Gastrocnemius medialis (tissue), 4 donors: Measurements from ENCODE around the gene RNF175. TPM values are rescaled to one million over a fixed set of nuclear protein-coding genes. Genes with fewer than 3 reads are reported as not detected.

Source experiments
- ATAC-seq, 2 donors: fragments of 150-250 bp; one replicate each; pipeline ENCODE4 v1.9.1; 2016
- DNase-seq, 2 donors: peaks; one replicate each; pipeline ENCODE4 v3.0.0-alpha.2; 2019
- H3K27ac ChIP-seq, 4 donors: fragments of 200-600 bp; sonication (generic); 1 replicate in 1 of 4; 2 replicates in 3 of 4; pipeline ENCODE4 v1.5.1; 2016 to 2018; ENCODE audit warnings: mild to moderate bottlenecking in 2 of 4, moderate library complexity in 1 of 4
- H3K27me3 ChIP-seq, 3 donors: fragments of 200-600 bp; sonication (generic) in 2 of 3; 1 replicate in 1 of 3; 2 replicates in 2 of 3; pipeline versions ENCODE4 v1.5.1 to v1.6.0; 2016 to 2019; ENCODE audit warnings: mild to moderate bottlenecking in 1 of 3, moderate library complexity in 1 of 3
- H3K36me3 ChIP-seq, 2 donors: fragments of 200-600 bp; sonication (generic) in 1 of 2; one replicate each; pipeline ENCODE4 v1.5.1; 2017 to 2018
- H3K4me1 ChIP-seq, 2 donors: fragments of 200-600 bp; sonication (generic) in 1 of 2; one replicate each; pipeline ENCODE4 v1.5.1; 2016 to 2017; ENCODE audit warnings: mild to moderate bottlenecking in 2 of 2
- H3K4me3 ChIP-seq, 4 donors: fragments of 200-600 bp; sonication (generic) in 3 of 4; 1 replicate in 1 of 4; 2 replicates in 3 of 4; pipeline ENCODE4 v1.5.1; 2016 to 2019; ENCODE audit warnings: mild to moderate bottlenecking in 2 of 4
- H3K9me3 ChIP-seq, 3 donors: fragments of 200-600 bp; sonication (generic) in 2 of 3; 1 replicate in 1 of 3; 2 replicates in 2 of 3; pipeline ENCODE4 v1.5.1; 2016 to 2019
- CTCF ChIP-seq, 5 experiments: fragments of 450-650 bp in 3 of 5; fragments of 200-600 bp in 2 of 5; sonication (generic) in 2 of 5; IDR thresholded peaks in 4 of 5; conservative IDR thresholded peaks in 1 of 5; 1 replicate in 4 of 5; 2 replicates in 1 of 5; pipeline ENCODE4 v1.5.1; 2016 to 2019; ENCODE audit warnings: antibody characterized with exemption in 5 of 5, mild to moderate bottlenecking in 3 of 5, moderate library complexity in 3 of 5
- POLR2A ChIP-seq, 2 donors: fragments of 450-650 bp; IDR thresholded peaks; one replicate each; pipeline ENCODE4 v1.6.1; 2017; ENCODE audit warnings: antibody characterized with exemption in 2 of 2, mild to moderate bottlenecking in 2 of 2, moderate library complexity in 2 of 2
- in situ Hi-C, 4 donors: fragments of 200-750 bp; cut with MboI; loops; one replicate each; pipeline versions ENCODE4 v1.15.0 to v1.8.0; 2017; ENCODE audit warnings: low sequenced_read_pairs in 4 of 4
- intact Hi-C: fragments of 100-400 bp; cut with DNase I; formaldehyde crosslinking; loops from one replicate; pipeline ENCODE4 v1.15.1; 2023; ENCODE audit warnings: low total_unique reads
- total RNA-seq, 4 donors: library from RNA; depleted of rRNA; stranded (reverse); fragments of >200 nt; gene quantifications; one replicate each; pipeline versions ENCODE4 v1.1.0 to v1.2.3, GENCODE V29; 2016

Gene RNF175
- total RNA-seq, 4 donors from 2014 or later, result 1.2 TPM; not detected in 3

- no peak overlapping the region for H3K27ac ChIP-seq
- no peak overlapping the region for H3K4me3 ChIP-seq
- H3K4me1 ChIP-seq, result no peaks in the 10 kb centered on the region
- no peak for ATAC-seq
- no peak for DNase-seq
- intact Hi-C loops, result no loop called here
- no peaks in the 10 kb centered on the region for H3K36me3 ChIP-seq
- in situ Hi-C loops, result no loop called here
- H3K27me3 ChIP-seq, result no peaks in the 10 kb centered on the region
- no peaks in the 10 kb centered on the region for H3K9me3 ChIP-seq
- TF ChIP-seq CTCF (IDR thresholded peaks at IDR 0.05 in 4 of 5, conservative IDR thresholded peaks at IDR 0.05 in 1 of 5) (no peak), POLR2A (IDR thresholded peaks at IDR 0.05) (no peak)
Measured at GRCh38 chr4:153745651-153746050, 14.2 kb downstream of the RNF175 start.

GRCh38 chr4:153741541-153741940, 18.3 kb downstream of the RNF175 start:
- no peaks in the 10 kb centered on the region for H3K36me3 ChIP-seq
- no peaks in the 10 kb centered on the region for H3K9me3 ChIP-seq
- in situ Hi-C loops (loop anchor here in 1 of 4 donors (5.0 kb wide), 1 partner anchor 104 kb away; no protein-coding TSS in a partner anchor), intact Hi-C loops (no loop called here)
- no peaks in the 10 kb centered on the region for H3K4me1 ChIP-seq
- DNase-seq, result no peak
- no peak overlapping the region for H3K4me3 ChIP-seq
- no peak overlapping the region for H3K27ac ChIP-seq
- TF ChIP-seq POLR2A (IDR thresholded peaks at IDR 0.05) (no peak), CTCF (IDR thresholded peaks at IDR 0.05 in 4 of 5, conservative IDR thresholded peaks at IDR 0.05 in 1 of 5) (no peak)
- H3K27me3 ChIP-seq, result no peaks in the 10 kb centered on the region
- ATAC-seq, result no peak

GRCh38 chr4:153735906-153736461, 23.8 kb downstream of the RNF175 start:
- Histone ChIP-seq H3K4me3 (no peak overlapping the region), H3K27me3 (no peaks in the 10 kb centered on the region), H3K36me3 (no peaks in the 10 kb centered on the region), H3K9me3 (no peaks in the 10 kb centered on the region), H3K4me1 (no peaks in the 10 kb centered on the region), H3K27ac (no peak overlapping the region)
- ATAC-seq (no peak), DNase-seq (no peak)
- TF ChIP-seq CTCF (IDR thresholded peaks at IDR 0.05 in 4 of 5, conservative IDR thresholded peaks at IDR 0.05 in 1 of 5), result no peak
- TF ChIP-seq POLR2A (IDR thresholded peaks at IDR 0.05), result no peak
- intact Hi-C loops, result no loop called here
- in situ Hi-C loops, result no loop called here

GRCh38 chr4:153733751-153734448, 25.9 kb downstream of the RNF175 start:
- ATAC-seq (no peak), DNase-seq (no peak)
- Histone ChIP-seq H3K36me3 (no peaks in the 10 kb centered on the region), H3K4me3 (no peak overlapping the region), H3K9me3 (no peaks in the 10 kb centered on the region), H3K27me3 (no peaks in the 10 kb centered on the region), H3K4me1 (no peaks in the 10 kb centered on the region), H3K27ac (no peak overlapping the region)
- intact Hi-C loops (no loop called here), in situ Hi-C loops (no loop called here)
- no peak for TF ChIP-seq CTCF (IDR thresholded peaks at IDR 0.05 in 4 of 5, conservative IDR thresholded peaks at IDR 0.05 in 1 of 5)
- no peak for TF ChIP-seq POLR2A (IDR thresholded peaks at IDR 0.05)
